Stimulated activated CD4-positive, alpha-beta T cell treated with anti-CD3 and anti-CD28 coated beads, Interleukin-1b, Interleukin-23, amount 100 ng/mL, for 48 hours (primary cell): ENCODE measurements around the gene PANX1.
"Not testable (repeated sequence)": the region's sequence is repeated elsewhere in the genome, so short reads cannot be mapped to it uniquely, and the experiment has no call there.

Experiments used
- DNase-seq: peaks from one replicate; pipeline ENCODE4 v3.0.0-alpha.2; 2020

PANX1 gene, protein sequence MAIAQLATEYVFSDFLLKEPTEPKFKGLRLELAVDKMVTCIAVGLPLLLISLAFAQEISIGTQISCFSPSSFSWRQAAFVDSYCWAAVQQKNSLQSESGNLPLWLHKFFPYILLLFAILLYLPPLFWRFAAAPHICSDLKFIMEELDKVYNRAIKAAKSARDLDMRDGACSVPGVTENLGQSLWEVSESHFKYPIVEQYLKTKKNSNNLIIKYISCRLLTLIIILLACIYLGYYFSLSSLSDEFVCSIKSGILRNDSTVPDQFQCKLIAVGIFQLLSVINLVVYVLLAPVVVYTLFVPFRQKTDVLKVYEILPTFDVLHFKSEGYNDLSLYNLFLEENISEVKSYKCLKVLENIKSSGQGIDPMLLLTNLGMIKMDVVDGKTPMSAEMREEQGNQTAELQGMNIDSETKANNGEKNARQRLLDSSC

DNA sequence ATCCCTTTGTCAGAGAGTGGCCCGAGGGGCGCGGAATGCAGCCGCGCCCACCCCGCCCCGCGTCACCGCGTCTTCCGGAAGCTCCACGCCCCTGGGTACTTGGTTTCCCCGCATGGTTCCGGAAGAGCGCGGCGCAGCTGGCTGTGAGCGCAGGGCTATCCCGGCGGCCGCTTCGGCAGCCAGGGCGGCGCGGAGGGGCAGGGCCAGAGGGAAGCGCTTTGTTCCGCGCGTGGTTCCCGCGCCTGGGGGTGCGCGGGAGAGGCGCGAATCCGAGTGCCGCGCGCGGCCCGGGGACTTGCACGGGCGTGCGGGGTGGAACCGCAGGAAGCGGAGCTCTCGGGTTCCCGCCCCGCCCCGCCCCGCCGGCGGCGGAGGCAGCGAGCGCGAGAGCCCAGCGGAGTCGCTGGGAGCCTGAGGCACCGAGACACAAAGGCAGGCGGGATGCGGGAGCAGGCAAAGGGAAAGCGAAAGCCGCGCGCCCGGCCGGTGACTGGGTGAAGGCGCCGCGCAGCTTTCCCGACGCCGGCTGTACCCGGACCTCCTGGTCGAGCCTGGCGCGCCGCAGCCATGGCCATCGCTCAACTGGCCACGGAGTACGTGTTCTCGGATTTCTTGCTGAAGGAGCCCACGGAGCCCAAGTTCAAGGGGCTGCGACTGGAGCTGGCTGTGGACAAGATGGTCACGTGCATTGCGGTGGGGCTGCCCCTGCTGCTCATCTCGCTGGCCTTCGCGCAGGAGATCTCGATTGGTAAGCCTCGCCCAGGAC lies at the start of gene PANX1:
PANX1 (plus strand) TSS at position 96 of the 766 bp plus-strand sequence; CDS start at position 568, 472 bp downstream.
- DNase-seq: peak; percentile 62

DNA sequence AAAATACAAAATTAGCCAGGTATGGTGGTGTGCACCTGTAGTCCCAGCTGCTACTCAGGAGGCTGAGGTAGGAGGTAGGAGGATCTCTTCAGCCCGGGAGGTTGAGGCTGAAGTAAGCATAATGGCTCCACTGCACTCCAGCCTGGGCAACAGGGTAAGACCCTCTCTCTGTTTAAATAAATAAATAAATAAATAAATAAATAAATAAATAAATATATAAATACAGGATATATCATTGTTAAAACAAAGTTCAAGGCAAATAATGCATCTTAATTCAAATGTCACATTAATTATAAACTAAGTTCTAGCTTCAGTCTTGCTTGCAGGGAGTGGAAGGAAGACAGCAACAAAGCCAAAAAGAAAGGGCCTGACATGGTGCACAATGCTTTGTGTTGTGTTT lies 44.5 kb upstream of the PANX1 start:
- DNase-seq: no peak

DNA sequence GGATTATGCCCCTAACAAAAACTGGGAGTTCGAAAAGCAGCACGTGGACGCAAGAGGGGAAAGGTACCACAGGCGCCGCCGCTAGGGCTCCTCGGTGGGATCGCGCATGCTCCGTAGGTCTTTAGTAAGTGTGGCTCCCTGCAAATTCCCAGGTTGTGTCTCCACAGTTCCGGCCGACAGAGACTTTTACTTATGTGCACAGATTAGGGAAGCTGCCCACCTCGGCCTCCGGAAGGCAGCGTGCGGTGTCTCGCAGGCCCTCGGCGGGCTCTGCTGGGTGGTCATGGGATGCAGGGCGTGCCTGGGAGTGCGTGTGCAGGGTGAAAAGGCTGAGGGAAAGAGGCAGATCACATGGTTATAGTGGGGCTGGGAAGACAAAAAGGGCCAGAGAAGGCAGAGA lies 39.7 kb upstream of the PANX1 start:
- DNase-seq: no peak

DNA sequence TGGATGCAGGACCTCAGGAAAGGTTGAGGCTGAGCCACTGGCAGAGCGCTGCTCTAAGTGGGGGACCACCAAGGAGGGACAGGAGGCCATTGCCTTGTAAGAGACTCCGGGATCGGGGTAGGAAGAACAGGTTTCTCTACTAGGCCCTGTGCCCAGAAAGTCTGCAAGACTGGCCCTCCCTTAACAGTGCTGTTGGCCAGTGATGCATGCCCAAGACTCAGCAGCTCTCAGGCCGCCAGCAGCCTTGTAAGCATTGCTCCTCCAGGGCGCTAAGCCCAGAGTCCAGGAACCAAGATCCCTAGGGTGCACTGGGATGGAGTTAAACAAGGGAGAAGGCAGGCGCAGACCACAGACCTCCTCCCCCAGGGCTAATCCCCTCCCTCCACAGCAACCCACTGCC lies 39.3 kb upstream of the PANX1 start:
- DNase-seq: no peak

DNA sequence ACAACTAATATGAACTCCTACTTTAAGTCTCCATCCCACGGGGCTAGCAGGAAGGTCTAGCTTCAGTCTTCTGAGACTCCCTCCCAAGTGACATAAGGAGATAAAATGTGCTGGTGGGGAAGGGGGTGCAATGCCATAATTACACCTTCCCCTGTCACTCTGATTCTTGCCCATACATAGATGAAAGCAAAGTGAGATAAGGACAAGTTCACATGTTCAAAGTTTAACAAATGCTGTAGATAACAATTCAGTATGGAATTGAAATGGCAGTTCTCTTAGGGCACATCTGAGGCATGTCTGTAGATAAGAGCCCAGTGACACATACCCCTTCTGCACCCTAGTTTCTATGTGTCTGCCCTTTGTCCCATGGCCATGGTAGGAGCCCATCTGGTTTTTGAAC lies 38.2 kb upstream of the PANX1 start:
- DNase-seq: no peak

DNA sequence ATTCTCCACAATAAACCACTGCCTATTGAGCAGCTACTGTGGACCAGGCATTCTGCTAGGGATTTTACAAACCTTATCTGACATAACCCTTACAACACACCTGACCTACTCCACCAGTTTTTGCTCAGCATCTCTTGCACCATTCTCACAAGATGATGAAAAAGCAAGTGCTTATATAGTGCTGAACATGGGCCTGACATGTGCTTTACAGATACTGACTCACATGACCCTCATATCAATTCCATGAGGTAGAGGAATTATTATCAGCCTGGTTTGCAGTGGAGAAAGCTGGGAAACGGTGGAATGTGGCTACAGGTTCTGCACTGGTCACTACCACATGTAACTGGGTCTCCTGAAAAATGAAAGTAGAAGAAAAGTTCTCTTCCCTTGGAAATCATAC lies 37.5 kb upstream of the PANX1 start:
- no peak for DNase-seq

DNA sequence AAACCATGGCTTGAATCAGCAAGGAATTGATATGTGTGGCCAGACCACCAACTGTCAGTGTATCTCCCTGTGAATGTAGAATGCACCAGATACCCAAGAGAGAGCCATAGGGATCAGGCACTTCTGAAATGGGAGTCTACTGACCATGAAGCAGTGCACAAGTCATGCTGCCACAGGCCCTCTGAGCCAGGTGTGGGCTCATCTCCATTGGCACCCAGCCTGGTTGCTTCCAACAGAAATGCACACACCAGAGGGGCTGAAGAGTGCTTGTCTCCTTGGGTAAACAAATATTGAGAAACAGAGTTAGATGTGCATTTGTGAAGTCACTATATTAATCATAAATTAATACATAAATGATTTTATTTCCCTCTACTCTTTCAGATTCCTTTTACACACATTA lies 28.4 kb upstream of the PANX1 start:
- no peak for DNase-seq

DNA sequence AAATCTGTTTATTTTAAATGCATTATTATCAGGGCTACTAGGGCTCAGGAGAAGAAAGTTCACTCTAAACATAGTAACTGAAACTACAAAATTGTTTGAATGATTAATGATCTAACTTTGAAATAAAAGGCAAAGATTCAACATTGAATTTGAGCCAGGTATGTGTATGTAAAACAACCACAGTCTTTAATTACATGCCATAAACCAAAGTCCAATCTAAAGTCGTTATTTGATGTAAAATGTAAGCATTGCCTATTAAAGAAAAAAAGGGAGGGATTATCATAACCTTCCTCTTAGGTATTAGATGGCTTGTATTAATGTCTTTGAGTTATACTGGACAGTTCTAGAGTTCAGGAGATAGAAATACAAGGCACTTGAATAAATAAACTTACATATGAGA lies 25.2 kb upstream of the PANX1 start:
- DNase-seq: no peak

DNA sequence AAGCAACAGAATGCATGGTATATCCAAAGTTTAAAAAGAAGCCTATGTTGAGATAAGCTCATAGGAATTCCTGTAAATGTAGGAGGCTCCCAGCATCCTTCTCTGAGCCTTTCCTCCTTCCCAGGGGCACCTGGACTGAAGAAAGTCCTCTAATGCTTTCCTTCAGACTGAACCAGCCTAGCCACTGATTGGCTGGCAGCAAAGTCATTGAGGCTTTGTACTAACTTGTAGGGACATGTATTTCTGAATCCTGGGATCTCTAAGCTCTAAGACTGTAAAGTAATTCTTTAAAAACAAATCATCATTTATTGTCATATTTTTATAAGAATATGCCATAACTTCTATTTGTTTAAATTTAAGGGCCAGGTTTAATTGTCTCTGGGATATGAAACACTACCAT lies 23.9 kb upstream of the PANX1 start:
- no peak for DNase-seq

DNA sequence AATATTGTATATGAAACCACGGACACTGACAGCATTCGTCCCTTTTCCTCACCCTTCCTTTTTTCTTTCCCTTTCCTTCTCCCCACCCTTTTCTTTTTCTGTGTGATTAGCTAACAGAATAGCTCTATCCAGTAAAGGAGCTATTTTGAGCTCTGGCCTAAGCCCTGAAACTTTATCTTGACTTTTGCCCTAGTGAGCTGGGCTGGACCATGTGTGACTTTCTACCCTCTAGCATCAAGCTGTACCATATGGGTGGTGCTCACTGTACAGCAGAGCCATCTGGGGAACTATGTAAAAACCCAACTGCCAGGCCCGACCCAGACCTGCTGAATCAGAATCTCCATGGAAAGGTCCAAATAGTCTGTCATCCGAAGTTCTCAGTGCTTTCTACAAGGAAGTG lies 21.9 kb upstream of the PANX1 start:
- no peak for DNase-seq

DNA sequence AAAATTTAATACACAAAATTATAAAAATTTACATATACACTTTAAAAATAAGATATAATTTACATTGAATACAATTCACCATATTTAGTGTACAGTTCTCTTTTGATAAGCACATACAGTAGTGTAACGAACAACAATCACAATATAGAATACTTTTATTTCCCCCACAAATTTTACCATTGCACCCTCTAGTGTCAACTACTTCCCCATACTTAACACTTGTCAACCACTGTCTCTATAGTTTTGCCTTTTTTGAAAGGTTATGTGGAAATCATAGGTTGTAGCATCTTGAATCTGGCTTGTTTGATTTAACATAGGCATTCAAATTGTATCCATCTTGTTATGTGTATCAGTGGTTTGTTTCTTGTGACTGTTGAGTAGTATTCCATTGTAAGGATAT lies 21.3 kb upstream of the PANX1 start:
- no peak for DNase-seq

DNA sequence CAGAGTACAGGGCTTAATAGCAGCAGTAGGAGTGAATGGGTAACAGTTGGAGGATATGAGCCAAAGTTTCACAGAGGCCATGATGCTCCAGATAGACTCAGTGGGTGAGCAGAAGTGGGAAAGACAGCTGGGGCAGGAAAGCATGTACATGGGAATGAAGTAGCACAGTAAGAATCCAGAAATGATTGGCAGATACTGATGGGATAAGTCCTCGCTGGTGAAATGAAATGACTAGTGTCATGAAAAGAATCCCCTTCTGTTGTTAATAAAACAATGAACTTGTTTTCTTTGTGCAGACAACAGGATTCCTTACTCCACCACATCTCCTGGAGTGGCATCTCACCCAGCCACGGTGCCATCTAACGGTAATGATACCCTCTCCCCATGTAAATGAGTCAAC lies 17.4 kb upstream of the PANX1 start:
- DNase-seq: no peak

DNA sequence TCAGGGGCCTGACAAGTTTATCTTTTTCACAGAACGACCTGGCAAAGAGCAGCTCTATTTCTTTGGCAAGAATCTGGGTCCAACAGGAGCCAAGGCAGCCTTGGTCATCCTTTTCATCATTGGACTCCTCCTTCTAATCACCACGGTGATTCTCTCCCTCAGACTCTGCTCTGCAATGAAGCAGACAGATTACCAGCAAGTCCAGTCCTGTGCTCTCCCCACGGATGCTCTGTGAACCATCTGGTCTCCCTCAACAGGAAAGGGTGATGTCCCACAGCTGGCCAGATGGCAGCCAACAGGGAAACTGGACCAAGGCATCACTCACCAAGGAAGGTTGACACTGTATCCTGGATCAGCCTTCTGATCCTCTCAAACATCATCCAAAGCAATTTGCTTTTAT lies 17.0 kb upstream of the PANX1 start:
- no peak for DNase-seq

DNA sequence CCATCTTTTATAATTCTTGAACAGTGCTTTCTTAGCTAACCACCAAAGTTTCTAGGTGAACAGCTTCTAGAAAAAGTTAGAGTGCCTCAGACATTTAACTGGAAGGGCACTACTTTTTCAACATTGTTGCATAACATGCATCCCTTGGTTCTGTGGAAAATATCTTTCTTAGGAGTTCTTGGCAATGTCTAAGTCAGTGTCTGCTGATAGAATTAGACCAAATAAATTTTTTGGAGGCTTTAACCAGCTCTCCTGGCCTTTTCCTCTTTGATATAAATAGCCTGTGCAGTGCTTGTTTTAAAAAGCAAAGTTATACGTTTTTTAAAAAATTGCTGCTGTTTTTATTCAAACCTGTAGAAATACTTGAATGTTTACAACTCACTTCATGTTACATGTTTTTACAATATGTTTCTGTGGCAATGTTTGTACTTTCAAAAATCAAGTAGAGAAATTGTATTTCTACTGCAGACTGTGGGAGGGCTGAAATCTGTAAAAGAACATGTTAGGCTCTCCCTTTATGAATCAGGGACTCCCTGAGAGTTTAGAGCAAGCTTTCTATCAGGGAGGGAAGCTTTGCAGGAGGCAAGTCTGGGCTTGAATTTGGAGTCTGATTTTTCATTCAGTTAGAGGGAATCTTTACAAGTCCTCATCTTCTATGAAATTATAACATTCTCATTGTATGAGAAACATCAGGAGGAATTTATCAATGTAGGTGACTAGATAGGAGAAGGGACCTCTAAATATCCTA lies 16.3 kb upstream of the PANX1 start:
- DNase-seq: no peak

DNA sequence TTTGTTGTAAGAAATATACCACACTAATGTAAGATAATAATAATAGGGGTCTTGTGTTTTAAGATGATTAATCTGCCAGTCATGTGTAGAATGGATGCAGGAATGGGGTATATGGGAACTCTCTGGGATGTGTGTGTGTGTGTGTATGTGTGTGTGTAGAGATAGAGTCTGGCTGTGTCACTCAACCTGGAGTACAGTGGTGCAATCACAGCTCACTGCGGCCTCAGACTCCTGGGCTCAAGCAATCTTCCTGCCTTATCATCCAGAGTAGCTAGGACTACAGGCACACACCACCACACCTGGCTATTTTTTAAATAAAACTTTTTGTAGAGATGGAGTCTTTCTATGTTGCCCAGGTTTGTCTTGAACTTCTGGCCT lies 11.5 kb upstream of the PANX1 start:
- no peak for DNase-seq

DNA sequence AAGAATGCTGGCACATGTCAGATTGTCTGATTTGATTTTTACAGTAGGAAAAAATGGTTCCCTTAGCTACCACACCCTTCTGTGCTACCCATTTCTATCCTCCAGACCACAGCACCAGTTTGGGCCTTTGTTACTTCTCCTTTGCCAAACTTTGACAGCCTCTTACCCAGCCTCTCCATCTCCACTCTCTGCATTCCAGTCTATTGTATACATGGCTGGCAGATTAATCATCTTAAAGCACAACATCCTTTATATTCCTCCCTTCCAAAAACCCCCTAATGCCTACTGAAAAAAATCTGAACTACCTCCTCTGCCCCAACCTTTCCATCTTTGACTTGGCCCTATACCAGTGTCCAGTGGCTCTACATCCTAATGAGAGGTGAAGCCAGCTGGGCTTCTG lies 10.8 kb upstream of the PANX1 start:
- DNase-seq: no peak

DNA sequence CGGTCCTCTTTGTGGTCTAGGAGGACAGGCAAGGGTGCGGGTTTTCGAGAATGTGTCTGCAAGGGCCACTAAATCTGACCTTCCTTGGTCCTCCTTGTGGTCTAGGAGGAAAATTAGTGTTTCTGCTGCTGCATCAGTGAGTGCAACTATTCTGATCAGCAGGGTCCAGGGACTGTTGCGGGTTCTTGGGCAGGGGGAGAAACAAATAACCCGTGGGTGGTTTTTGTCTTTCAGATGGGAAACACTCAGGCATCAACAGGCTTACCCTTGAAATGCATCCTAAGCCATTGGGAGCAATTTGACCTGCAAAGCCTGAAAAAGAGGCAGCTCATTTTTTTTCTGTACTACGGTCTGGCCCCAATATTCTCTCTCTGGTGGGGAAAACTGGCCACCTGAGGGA lies 9.0 kb upstream of the PANX1 start:
- DNase-seq: not testable (repeated sequence)

DNA sequence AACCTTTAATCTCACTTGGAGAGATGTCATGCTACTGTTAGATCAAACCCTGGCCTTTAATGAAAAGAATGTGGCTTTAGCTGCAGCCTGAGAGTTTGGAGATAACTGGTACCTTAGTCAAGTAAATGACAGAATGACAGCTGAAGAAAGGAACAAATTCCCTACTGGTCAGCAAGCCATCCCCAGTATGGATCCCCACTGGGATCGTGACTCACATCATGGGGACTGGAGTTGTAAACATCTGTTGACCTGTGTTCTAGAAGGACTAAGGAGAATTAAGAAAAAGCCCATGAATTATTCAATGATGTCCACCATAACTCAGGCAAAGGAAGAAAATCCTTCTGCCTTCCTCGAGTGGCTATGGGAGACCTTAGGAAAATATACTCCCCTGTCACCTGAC lies 8.1 kb upstream of the PANX1 start:
- not testable (repeated sequence) for DNase-seq

DNA sequence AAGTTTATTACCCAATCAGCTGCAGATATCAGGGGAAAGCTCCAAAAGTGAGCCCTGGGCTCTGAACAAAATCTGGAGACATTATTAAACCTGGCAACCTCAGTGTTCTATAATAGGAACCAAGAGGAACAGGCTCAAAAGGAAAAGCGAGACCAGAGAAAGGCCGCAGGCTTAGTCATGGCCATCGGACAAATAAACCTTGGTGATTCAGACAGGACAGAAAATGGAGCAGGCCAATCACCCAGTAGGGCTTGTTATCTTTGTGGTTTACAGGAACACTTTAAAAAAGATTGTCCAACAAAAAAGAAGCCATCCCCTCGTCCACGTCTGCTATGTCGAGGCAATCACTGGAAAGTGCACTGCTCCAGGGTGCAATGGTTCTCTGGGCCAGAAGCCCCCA lies 7.7 kb upstream of the PANX1 start:
- DNase-seq: no peak

DNA sequence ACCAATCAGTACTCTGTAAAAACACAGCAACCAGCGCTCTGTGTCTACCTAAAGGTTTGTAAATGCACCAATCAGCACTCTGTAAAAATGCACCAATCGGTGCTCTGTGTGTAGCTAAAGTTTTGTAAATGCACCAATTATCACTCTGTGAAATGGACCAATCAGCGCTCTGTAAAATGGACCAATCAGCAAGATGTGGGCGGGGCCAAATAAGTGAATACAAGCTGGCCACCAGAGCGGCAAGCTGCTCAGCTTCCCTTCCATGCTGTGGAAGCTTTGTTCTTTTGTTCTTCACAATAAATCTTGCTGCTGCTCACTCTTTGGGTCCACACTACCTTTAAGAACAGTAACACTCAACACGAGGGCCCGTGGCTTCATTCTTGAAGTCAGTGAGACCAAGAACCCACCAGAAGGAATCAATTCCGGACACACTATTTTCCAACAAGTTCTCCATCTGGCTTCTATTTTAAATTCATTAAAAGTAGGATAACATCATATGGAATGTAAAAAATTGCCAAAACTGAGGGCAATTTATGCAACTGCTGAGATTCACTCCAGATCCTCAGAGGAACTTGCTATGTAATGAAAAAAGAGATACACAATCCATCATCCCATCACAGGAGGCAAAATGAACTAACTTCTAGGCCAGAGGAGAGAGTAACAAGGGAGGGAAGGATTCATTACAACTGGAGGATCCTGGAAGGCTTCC lies 3.1 kb upstream of the PANX1 start:
- DNase-seq: no peak

DNA sequence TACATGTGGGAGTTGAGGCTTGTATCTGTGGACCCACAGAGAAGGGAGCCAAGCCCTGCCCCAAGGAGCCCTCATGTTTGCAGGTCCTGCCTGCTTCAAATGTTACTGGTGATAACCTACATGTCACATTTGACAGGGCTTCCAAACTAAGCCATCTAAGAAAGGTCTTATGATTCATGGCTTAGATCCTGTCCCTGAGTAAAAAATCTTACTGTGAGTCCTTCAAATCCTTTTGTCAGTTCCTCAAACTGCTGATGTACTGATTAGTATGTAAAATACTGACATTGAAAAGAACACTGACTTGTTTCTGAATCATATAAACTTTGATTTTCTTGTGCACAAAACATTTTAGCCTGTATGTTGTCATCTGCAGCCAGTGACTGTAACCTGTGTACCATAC lies 1.0 kb upstream of the PANX1 start:
- no peak for DNase-seq

DNA sequence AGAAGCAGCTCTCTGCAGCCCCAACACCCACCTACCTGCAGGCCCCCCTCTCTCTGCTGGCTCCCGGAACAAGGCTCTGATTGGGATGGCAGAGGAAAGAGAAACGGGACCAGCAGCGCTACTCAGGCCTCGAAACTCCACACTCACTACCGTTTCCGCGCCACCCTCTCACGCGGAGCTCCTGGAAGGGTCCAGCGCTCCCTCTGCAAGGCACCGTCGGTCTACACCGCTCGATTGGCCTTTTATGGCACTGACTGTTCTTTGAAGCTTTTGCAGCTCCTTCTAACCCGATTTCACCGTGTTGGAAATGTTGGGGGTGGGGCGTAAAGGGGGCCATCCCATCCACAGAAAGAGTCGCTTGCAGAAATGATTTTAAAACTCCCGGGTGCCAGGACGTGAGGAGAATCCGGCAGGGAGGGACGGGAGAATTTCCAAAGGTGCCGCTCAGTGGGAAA lies 323 bp upstream of the PANX1 start:
- DNase-seq: peak; percentile 34
